ENCODE results near the gene SMYD3. TPM values are rescaled to one million over a fixed set of nuclear protein-coding genes. Genes with fewer than 3 reads are reported as not detected.

The SMYD3 gene
- total and polyA plus RNA-seq, 2 of the 13 experiments (the other 11 are each of a cell fraction or from before 2014, with no cell fraction given) = 27.7 to 35.8 TPM

DNA sequence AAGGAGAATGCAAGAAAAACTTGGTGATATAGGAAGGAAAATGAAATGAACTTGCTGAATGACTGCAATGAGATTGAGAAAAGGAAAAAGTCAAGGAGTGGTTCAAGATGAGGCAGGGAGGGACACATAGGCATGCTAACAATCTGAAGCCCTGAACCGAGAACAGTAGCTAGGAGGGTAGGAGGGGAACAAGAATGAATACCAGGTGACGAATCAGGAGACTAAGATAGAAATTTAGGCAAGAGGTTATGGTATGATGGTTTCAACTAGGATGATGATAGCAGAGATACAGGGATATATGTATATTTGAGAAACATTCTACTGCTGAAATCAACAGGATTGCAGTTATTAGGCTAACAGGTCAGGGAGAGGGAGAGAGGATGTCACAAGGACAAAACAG is 44.1 kb downstream of the SMYD3 start:
- 95% methylated on average over 2 of the region's 2 CpGs for WGBS (ENCODE audit: low lambda C conversion rate)
- POLR2A ChIA-PET = no interaction called here
- no peak for FAIRE-seq

DNA sequence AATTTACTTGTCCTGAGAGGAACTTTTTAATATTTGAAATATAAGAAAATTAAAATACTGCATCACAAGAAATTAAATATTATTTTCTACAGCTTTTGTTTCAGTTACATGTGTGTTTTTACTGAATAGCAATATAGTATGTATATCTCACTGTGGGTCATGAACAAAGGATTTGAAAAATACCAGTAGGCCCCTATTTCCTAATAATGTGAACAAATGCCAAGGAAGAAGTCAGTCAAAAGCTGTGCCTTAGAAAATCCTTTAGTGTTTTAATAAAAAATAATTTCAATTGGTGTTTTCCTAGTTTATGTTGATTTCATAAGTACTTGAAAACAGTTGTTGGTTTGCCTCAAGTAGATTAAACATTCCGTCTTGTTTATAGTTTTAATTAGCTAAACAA is 46.7 kb downstream of the SMYD3 start:
- 98% methylated on average over 1 of the region's 1 CpG for WGBS (ENCODE audit: low lambda C conversion rate)
- BruUV-seq (replicated peaks) = no TSS peak
- intact Hi-C loops (cut with micrococcal nuclease; ENCODE audit: unreplicated experiment) = no loop called here
- no peaks in the 10 kb centered on the region for H3K36me3 ChIP-seq (replicated peaks in 1 of 2; ENCODE audit: control insufficient read depth in 1 of 2, insufficient read depth in 2 of 2, low read length in 2 of 2)
- FAIRE-seq (no peak), DNase-seq (ENCODE audit: low spot score) (no peak), ATAC-seq (no peak)
- in situ Hi-C loops (cut with HindIII; ENCODE audit: extremely low pct_ligation_motif_present, low pct_unique_long_range_greater_than_20kb) = no loop called here
- ChIA-PET POLR2A (no interaction called here), CTCF (ENCODE audit: low intra/inter-chr PET ratio, low total read pairs) (no interaction called here)
- no peaks in the 10 kb centered on the region for H3K27me3 ChIP-seq (ENCODE audit: control insufficient read depth in 1 of 2, insufficient read depth in 2 of 2, low read length in 2 of 2)
- H3K4me1 ChIP-seq (ENCODE audit: insufficient read depth, low read length) = no peaks in the 10 kb centered on the region
- H3K4me2 ChIP-seq (ENCODE audit: low read depth, low read length) = no peak overlapping the region
- no peaks in the 10 kb centered on the region for H3K9me3 ChIP-seq (ENCODE audit: low read length)
- H2AFZ ChIP-seq (ENCODE audit: low read length) = no peak overlapping the region
- no peak overlapping the region for H3K27ac ChIP-seq (ENCODE audit: extremely low read length, insufficient read depth, low read length)
- no peak overlapping the region for H3K9ac ChIP-seq (ENCODE audit: insufficient read depth, low read depth, low read length)
- H3K79me2 ChIP-seq (ENCODE audit: insufficient read depth, low read length) = peaks cover 2% of the 10 kb centered on the region
- H4K20me1 ChIP-seq (ENCODE audit: insufficient read depth, low read length) = no peaks in the 10 kb centered on the region
- H3K4me3 ChIP-seq (replicated peaks in 1 of 3; ENCODE audit: insufficient read depth in 1 of 3, low read depth in 2 of 3, low read length in 3 of 3) = no peak overlapping the region
- TF ChIP-seq, protein P1, sequence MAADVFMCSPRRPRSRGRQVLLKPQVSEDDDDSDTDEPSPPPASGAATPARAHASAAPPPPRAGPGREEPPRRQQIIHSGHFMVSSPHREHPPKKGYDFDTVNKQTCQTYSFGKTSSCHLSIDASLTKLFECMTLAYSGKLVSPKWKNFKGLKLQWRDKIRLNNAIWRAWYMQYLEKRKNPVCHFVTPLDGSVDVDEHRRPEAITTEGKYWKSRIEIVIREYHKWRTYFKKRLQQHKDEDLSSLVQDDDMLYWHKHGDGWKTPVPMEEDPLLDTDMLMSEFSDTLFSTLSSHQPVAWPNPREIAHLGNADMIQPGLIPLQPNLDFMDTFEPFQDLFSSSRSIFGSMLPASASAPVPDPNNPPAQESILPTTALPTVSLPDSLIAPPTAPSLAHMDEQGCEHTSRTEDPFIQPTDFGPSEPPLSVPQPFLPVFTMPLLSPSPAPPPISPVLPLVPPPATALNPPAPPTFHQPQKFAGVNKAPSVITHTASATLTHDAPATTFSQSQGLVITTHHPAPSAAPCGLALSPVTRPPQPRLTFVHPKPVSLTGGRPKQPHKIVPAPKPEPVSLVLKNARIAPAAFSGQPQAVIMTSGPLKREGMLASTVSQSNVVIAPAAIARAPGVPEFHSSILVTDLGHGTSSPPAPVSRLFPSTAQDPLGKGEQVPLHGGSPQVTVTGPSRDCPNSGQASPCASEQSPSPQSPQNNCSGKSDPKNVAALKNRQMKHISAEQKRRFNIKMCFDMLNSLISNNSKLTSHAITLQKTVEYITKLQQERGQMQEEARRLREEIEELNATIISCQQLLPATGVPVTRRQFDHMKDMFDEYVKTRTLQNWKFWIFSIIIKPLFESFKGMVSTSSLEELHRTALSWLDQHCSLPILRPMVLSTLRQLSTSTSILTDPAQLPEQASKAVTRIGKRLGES (CRISPR knock-in tag; IDR thresholded peaks at IDR 0.05; ENCODE audit: borderline replicate concordance) = no peak
- TF ChIP-seq RELA (CRISPR knock-in tag; IDR thresholded peaks at IDR 0.05) = no peak
- no peak for TF ChIP-seq IKZF1 (IDR thresholded peaks at IDR 0.05)

More for the DNA sequence above, 44.1 kb downstream of the SMYD3 start:
- no peaks in the 10 kb centered on the region for H3K4me1 ChIP-seq (ENCODE audit: insufficient read depth, low read length)
- CTCF ChIA-PET (ENCODE audit: low intra/inter-chr PET ratio, low total read pairs) = no interaction called here
- H3K27me3 ChIP-seq (ENCODE audit: control insufficient read depth in 1 of 2, insufficient read depth in 2 of 2, low read length in 2 of 2) = no peaks in the 10 kb centered on the region
- no peaks in the 10 kb centered on the region for H3K79me2 ChIP-seq (ENCODE audit: insufficient read depth, low read length)
- no peaks in the 10 kb centered on the region for H4K20me1 ChIP-seq (ENCODE audit: insufficient read depth, low read length)
- H3K36me3 ChIP-seq (replicated peaks in 1 of 2; ENCODE audit: control insufficient read depth in 1 of 2, insufficient read depth in 2 of 2, low read length in 2 of 2) = no peaks in the 10 kb centered on the region
- no peak overlapping the region for H2AFZ ChIP-seq (ENCODE audit: low read length)
- no peak overlapping the region for H3K4me3 ChIP-seq (replicated peaks in 1 of 3; ENCODE audit: insufficient read depth in 1 of 3, low read depth in 2 of 3, low read length in 3 of 3)
- TF ChIP-seq ZNF10 (CRISPR knock-in tag; IDR thresholded peaks at IDR 0.05; ENCODE audit: borderline replicate concordance, low read depth) (no peak), ADNP (CRISPR knock-in tag; IDR thresholded peaks at IDR 0.05) (no peak), PLSCR1 (CRISPR knock-in tag; IDR thresholded peaks at IDR 0.05; ENCODE audit: borderline replicate concordance) (no peak), ZNF713 (CRISPR knock-in tag; IDR thresholded peaks at IDR 0.05) (no peak), MYC (CRISPR knock-in tag; IDR thresholded peaks at IDR 0.05; ENCODE audit: borderline replicate concordance) (no peak), ZNF775 (CRISPR knock-in tag; IDR thresholded peaks at IDR 0.05; ENCODE audit: borderline replicate concordance) (no peak), RAD51 (IDR thresholded peaks at IDR 0.05; ENCODE audit: borderline replicate concordance) (no peak), RELA (CRISPR knock-in tag; IDR thresholded peaks at IDR 0.05) (no peak), RFX3 (CRISPR knock-in tag; IDR thresholded peaks at IDR 0.05) (no peak), PCBP2 (optimal IDR thresholded peaks at IDR 0.05; ENCODE audit: low read depth, low read length, poor library complexity, severe bottlenecking) (no peak)
- no peaks in the 10 kb centered on the region for H3K9me3 ChIP-seq (ENCODE audit: low read length)
- H3K4me2 ChIP-seq (ENCODE audit: low read depth, low read length) = no peak overlapping the region
- no TSS peak for BruUV-seq (replicated peaks)
- no peak for DNase-seq (ENCODE audit: low spot score)
- no peak overlapping the region for H3K9ac ChIP-seq (ENCODE audit: insufficient read depth, low read depth, low read length)
- H3K27ac ChIP-seq (ENCODE audit: extremely low read length, insufficient read depth, low read length) = no peak overlapping the region
- in situ Hi-C loops (cut with HindIII; ENCODE audit: extremely low pct_ligation_motif_present, low pct_unique_long_range_greater_than_20kb) (no loop called here), intact Hi-C loops (cut with micrococcal nuclease; ENCODE audit: unreplicated experiment) (no loop called here)
- no peak for ATAC-seq
